HEK293T (cell line): Measurements from ENCODE around the gene ZNF24.

Source experiments
- CTCF ChIA-PET: fragments of 350-600 bp; formaldehyde crosslinking; extraction: SDS; loops from one replicate; lab custom pipeline; 2021; ENCODE audit warnings: antibody characterized with exemption, inconsistent platforms; lab: Yijun Ruan, JAX
- POLR2A ChIA-PET: fragments of 350-600 bp; formaldehyde crosslinking; extraction: SDS; loops from one replicate; lab custom pipeline; 2020; ENCODE audit warnings: antibody characterized with exemption, inconsistent platforms; lab: Yijun Ruan, JAX
- DNase-seq: peaks from one replicate; pipeline ENCODE4 v3.0.0; 2012; ENCODE audit warnings: mixed read lengths; ENCODE audit errors: extremely low spot score
- ARNT ChIP-seq: fragments of 450-650 bp; IDR thresholded peaks from 2 replicates; pipeline ENCODE4 v1.6.1; 2017; ENCODE audit warnings: mild to moderate bottlenecking
- BHLHE40 ChIP-seq: fragments of 450-650 bp; IDR thresholded peaks from 2 replicates; pipeline ENCODE4 v1.6.1; 2016; ENCODE audit warnings: mild to moderate bottlenecking, moderate library complexity, borderline replicate concordance
- CTBP1 ChIP-seq: fragments of 450-650 bp; IDR thresholded peaks from 2 replicates; pipeline ENCODE4 v1.6.1; 2016; ENCODE audit warnings: borderline replicate concordance
- ELF4 ChIP-seq: fragments of 450-650 bp; IDR thresholded peaks from 2 replicates; pipeline ENCODE4 v1.6.1; 2017; ENCODE audit warnings: antibody characterized with exemption
- FOXA1 ChIP-seq: fragments of 450-650 bp; IDR thresholded peaks from 2 replicates; pipeline ENCODE4 v1.6.1; 2016; ENCODE audit warnings: mild to moderate bottlenecking
- FOXK2 ChIP-seq: fragments of 450-650 bp; IDR thresholded peaks from 2 replicates; pipeline ENCODE4 v1.6.1; 2016; ENCODE audit warnings: mild to moderate bottlenecking
- FOXM1 ChIP-seq: fragments of 450-650 bp; IDR thresholded peaks from 2 replicates; pipeline ENCODE4 v1.6.1; 2017; ENCODE audit warnings: mild to moderate bottlenecking, borderline replicate concordance
- HDGF ChIP-seq: fragments of 450-650 bp; IDR thresholded peaks from 2 replicates; pipeline ENCODE4 v1.6.1; 2017; ENCODE audit warnings: antibody characterized with exemption, borderline replicate concordance
- L3MBTL2 ChIP-seq: fragments of 450-650 bp; conservative IDR thresholded peaks from 2 replicates; pipeline ENCODE4 v1.6.1; 2016; ENCODE audit warnings: mild to moderate bottlenecking
- LEF1 ChIP-seq: fragments of 450-650 bp; IDR thresholded peaks from 2 replicates; pipeline ENCODE4 v1.6.1; 2017; ENCODE audit warnings: mild to moderate bottlenecking, borderline replicate concordance
- NFRKB ChIP-seq: fragments of 450-650 bp; IDR thresholded peaks from 2 replicates; pipeline ENCODE4 v1.6.1; 2016; ENCODE audit warnings: mild to moderate bottlenecking, moderate library complexity
- PKNOX1 ChIP-seq: fragments of 450-650 bp; IDR thresholded peaks from 2 replicates; pipeline ENCODE4 v1.6.1; 2016
- SP1 ChIP-seq: fragments of 450-650 bp; IDR thresholded peaks from 2 replicates; pipeline ENCODE4 v1.6.1; 2017
- SUZ12 ChIP-seq: fragments of 450-650 bp; IDR thresholded peaks from 2 replicates; pipeline ENCODE4 v1.6.1; 2016; ENCODE audit warnings: mild to moderate bottlenecking
- TARDBP ChIP-seq: fragments of 450-650 bp; IDR thresholded peaks from 2 replicates; pipeline ENCODE4 v1.6.1; 2016
- ZNF384 ChIP-seq: fragments of 450-650 bp; IDR thresholded peaks from 2 replicates; pipeline ENCODE4 v1.6.1; 2016

Gene ZNF24

GRCh38 chr18:35345460-35345921 lies 1.3 kb upstream of the ZNF24 start:
- peak; percentile 33 for DNase-seq
- ChIA-PET CTCF (interaction anchor here (2.7 kb wide), 1 partner anchor 10 kb away, joined by 19 read pairs; no protein-coding TSS in a partner anchor), POLR2A (interaction anchor here (0.9 to 4.7 kb wide), 6 partner anchors 11 to 304 kb away, joined by 3 to 23 read pairs (median 8); partner anchors contain the start of genes MAPRE2, ZNF397 and ZSCAN30)
- no peak for TF ChIP-seq ZNF384
- TF ChIP-seq LEF1, result no peak
- no peak for TF ChIP-seq SP1
- TF ChIP-seq BHLHE40, result no peak
- no peak for TF ChIP-seq FOXM1
- no peak for TF ChIP-seq SUZ12
- TF ChIP-seq PKNOX1, result no peak
- no peak for TF ChIP-seq L3MBTL2
- no peak for TF ChIP-seq NFRKB
- no peak for TF ChIP-seq FOXK2

- no peak for TF ChIP-seq SP1
- TF ChIP-seq ZNF384, result no peak
- TF ChIP-seq ELF4, result no peak
- DNase-seq, result no peak
- POLR2A ChIA-PET, result interaction anchor here (0.7 to 4.7 kb wide), 6 partner anchors 10 to 237 kb away, joined by 3 to 23 read pairs (median 6); partner anchors contain the start of genes ZNF397 and ZSCAN30
- CTCF ChIA-PET, result interaction anchor here (2.7 kb wide), 1 partner anchor 10 kb away, joined by 19 read pairs; no protein-coding TSS in a partner anchor
These were observed 678 bp upstream of the ZNF24 start for GRCh38 chr18:35344736-35345459.

- CTCF ChIA-PET, result interaction anchor here (0.9 kb wide), 1 partner anchor 12 kb away, joined by 3 read pairs; no protein-coding TSS in a partner anchor
- no peak for DNase-seq
- POLR2A ChIA-PET, result interaction anchor here (0.5 to 4.7 kb wide), 6 partner anchors 9 to 420 kb away, joined by 3 to 23 read pairs (median 4); partner anchors contain the start of genes ZNF397 and ZSCAN30
These were observed 708 bp downstream of the ZNF24 start for GRCh38 chr18:35343488-35343935.

GRCh38 chr18:35337286-35337685 lies 6.9 kb downstream of the ZNF24 start:
- DNase-seq, result no peak
- ChIA-PET CTCF (no interaction called here), POLR2A (no interaction called here)
- TF ChIP-seq L3MBTL2 (no peak), FOXK2 (no peak), ZNF384 (no peak)

More at GRCh38 chr18:35343488-35343935, 708 bp downstream of the ZNF24 start:
- no peak for TF ChIP-seq L3MBTL2

- ChIA-PET CTCF (no interaction called here), POLR2A (no interaction called here)
- no peak for TF ChIP-seq CTBP1
- TF ChIP-seq TARDBP, result no peak
- TF ChIP-seq L3MBTL2, result no peak
- no peak for TF ChIP-seq FOXA1
- no peak for TF ChIP-seq NFRKB
- no peak for TF ChIP-seq SP1
- no peak for TF ChIP-seq ELF4
- TF ChIP-seq HDGF, result no peak
- TF ChIP-seq ZNF384, result no peak
- TF ChIP-seq PKNOX1, result no peak
- TF ChIP-seq FOXM1, result no peak
- TF ChIP-seq FOXK2, result no peak
- no peak for TF ChIP-seq SUZ12
- TF ChIP-seq ARNT, result no peak
- no peak for TF ChIP-seq BHLHE40
- no peak for TF ChIP-seq LEF1
- no peak for DNase-seq
These were observed 8.4 kb downstream of the ZNF24 start for GRCh38 chr18:35335866-35336265.

GRCh38 chr18:35334821-35335220 lies 9.4 kb downstream of the ZNF24 start:
- no peak for DNase-seq
- ChIA-PET POLR2A (interaction anchor here (1.8 kb wide), 1 partner anchor 10 kb away, joined by 9 read pairs; the partner anchor contains the start of gene ZNF24), CTCF (no interaction called here)
- TF ChIP-seq NFRKB, result no peak
- no peak for TF ChIP-seq TARDBP
- TF ChIP-seq SP1, result no peak
- TF ChIP-seq LEF1, result no peak
- TF ChIP-seq ELF4, result no peak
- no peak for TF ChIP-seq L3MBTL2
- no peak for TF ChIP-seq PKNOX1
- no peak for TF ChIP-seq CTBP1
